Measurements from ENCODE around the gene NAPB.
A peak's percentile ranks its signal among the peaks of the same experiment; 100 is the strongest.
"Not testable (repeated sequence)": the region's sequence is repeated elsewhere in the genome, so short reads cannot be mapped to it uniquely, and the experiment has no call there.

Gene NAPB

DNA sequence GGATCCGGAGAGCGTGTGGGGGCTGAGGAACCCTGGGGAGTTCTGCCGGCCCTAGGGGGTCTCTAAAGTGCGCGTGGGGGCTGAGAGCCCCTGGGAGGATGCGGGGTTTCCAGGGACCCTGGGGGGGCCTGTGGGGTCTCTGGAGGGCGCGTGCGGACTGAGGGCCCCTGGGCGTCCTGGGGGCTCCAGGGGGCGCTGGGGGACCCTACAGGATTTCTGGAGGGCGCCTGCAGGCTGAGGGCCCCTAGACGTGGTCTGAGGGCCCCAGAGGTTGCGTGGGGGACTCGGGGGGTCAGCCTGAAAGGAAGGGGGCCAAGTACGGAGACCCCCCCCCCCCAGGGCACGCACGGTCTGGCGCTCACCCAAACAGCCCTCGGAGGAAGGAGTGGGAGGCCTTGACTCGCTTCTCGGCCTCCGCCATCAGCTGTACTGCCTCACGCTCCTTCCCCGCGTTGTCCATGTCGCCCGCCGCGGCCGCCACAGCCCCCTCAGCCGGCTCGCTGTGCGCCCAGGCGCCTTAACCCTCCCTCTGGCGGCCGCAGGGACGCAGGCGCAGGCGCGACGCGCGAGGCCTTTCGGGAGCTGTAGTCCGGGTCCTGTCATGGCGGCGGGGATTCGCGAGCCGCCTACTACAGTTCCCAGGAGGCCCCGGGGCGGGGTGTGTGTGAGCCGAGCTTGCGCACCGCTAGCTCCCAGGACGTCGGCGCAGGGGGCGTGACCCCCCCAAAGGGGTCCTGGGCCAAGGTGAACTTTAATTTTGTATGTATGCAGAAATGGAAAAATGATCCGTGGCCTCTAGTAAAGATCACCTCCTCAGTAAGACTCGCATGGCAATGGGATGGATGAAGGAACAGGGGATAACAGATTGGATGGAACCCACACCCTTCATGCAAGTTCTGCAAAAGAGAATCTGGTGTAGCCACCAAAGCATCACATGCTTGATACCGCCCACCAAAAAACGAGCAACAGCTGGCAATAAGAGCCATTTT is at the start of gene NAPB:
TSS of gene NAPB (minus strand) at position 546 of the 989 bp plus-strand sequence. CDS start at position 460, 86 bp downstream.
- DNase-seq = peak; percentile 92

DNA sequence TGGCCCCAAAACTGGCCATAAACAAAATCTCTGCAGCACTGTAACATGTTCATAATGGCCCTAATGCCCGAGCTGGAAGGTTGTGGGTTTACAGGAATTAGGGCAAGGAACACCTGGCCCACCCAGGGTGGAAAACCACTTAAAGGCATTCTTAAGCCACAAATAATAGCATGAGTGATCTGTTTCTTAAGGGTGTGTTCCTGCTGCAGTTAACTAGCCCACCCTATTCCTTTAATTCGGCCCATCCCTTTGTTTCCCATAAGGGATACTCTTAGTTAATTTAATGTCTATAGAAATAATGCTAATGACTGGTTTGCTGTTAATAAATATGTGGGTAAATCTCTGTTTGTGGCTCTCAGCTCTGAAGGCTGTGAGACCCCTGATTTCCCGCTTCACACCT is 45.7 kb upstream of the NAPB start:
- DNase-seq = not testable (repeated sequence)

DNA sequence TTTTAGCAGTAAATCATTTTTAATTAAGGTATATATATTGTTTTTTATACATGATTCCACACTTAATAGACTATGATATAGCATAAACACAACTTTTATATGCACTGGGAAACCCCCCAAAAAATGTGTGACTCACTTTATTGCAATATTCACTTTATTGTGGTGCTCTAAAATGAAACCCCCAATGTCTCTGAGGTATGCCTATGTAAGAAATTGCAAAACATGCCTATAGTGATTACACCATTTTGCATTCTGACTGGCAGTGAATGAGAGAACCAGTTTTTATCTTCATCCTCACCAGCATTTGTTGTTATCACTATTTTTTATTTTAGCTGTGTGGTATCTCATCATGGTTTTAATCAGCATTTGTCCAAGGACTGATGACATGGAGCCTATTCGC is 39.9 kb upstream of the NAPB start:
- DNase-seq = no peak

DNA sequence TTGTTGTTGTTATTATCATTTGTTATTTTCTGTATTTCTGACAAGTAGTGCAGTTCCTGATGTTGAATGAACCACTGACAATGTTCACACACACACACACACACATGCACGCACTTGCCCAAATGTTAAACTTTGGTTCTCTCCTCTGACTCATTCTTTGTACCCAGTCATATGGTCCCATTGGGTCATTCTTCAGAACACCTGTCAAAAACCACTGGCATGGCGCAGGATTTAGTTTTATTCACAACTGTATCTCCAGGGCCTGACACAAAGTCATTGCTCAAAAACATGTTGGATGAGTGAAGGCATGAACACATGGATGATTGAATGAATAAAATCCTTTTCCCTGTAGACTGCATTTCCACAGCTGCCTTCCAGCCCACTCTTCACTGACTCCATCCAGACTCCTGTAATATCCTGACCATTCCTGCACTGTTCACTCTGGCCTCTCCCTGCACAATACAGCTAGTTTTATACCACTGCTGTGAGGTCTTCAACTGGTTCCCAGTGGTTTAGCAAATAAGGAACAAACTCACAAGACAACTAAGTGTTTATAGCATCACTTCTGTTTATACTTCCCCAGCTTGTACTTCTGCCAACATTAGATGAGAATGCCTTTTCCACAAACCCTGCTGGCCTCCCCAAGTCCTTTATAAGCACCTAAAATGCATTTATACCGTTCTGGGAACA is 38.3 kb upstream of the NAPB start:
- DNase-seq = no peak

DNA sequence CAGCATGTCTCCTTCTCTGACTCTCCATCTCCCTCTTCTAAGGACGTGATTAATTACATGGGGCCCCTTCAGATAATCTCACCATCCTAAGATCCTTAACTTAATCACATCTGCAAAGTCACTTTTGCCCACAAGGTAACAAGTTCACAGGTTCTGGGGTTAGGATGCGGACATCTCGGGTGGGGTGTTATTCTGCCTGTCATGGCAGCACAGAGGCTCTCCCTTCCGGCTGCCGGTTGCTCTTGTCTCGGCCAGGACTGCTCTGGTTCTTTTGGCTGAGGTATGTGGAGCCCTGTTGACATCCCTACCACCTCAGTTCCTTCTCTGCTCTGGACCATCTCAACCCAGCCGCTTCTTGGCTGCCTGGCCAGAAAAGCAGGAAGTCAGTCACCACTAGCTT is 35.6 kb upstream of the NAPB start:
- no peak for DNase-seq

DNA sequence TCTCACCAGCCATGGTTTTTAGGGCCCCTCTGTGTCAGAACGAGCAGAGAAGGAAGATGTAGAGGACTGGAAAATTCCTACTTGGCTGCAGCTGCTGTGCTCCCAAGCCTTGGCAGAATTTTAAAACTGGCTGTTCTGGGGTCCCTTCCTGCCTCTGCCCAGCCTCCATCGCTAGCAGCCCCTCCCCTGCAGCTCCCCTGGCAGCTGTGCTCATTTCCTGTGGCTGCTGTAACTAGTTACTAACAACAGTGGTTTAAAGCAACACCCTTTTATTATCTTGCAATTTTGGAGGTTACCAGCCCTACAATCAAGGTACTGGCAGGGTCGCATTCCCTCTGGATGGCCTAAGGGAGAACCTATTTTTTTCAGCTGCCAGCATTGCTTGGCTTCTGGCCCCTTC is 35.1 kb upstream of the NAPB start:
- DNase-seq = no peak

DNA sequence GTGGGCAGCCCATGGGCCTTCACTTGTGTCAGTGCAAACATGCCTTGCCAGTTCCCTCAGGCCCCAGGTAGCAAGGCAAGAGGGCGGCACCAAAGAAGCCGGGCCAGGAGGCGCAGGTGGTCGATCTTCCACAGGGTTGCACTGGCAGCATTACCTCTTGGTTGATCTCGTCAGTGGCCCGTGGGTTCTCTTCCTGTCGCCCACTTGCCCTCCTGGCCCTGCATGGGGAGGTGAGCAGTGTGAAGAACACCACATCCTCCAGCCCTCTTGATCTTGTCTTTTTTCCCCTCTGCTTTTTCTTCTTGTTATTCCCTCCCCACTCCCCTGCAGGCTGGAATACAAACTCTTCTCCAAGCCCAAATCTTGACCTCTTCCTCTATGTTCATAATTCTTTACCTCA is 34.4 kb upstream of the NAPB start:
- no peak for DNase-seq

DNA sequence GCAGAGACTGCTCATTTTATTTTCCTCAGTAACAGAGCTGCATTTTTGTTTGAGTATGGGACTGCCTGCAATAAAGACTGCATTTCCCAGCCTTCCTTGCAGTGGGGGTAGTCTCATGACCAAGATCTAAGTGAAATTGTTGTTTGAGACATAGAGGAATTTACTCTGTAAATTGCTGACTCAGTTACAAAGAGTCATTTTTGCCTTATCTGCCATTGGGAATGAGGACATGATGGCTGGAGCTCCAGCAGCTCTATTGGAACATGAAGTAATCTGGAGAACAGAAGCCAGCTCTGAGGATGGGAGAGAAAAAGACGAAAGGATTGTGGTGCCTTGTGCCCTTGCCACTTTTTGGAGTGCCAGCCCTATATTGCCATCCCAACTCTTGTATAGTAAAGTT is 33.5 kb upstream of the NAPB start:
- DNase-seq = no peak

DNA sequence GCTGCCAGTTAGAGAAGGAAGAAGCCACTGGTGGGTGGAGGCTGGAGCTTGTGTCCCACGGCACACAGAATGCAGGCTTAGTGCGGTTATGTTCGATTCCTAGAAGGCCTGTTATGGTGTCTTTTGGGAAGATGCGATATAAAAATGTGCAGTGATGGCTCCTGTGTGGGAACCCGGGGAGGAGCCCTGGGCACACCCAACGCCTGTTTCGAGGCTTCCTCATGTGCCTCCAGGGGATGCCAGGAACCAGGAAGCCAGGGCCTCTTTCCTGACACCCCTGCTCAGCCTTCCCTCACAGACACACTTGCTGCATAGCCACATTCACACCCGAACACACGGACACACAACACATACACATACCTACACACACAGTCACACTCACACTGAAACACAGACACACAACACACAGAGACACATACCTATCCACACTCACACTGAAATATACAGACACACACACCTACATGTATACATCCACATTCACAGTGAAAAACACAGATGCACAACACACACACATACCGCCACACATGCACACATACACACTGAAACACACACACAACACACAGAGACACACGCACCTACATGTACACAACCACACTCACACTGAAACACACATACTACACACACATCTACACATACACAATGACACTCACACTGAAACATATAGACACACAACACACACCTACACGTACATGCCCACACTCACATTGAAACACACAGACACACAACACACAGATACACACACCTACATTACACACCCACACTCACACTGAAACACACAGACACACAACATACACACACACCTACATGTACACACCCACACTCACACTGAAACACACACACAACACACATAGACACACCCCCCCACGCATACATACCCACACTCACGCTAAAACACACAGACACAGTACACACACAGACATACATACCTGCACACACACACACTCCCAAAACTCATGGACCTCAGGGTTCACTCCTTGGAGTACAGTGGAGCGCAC is 32.6 kb upstream of the NAPB start:
- DNase-seq = no peak

DNA sequence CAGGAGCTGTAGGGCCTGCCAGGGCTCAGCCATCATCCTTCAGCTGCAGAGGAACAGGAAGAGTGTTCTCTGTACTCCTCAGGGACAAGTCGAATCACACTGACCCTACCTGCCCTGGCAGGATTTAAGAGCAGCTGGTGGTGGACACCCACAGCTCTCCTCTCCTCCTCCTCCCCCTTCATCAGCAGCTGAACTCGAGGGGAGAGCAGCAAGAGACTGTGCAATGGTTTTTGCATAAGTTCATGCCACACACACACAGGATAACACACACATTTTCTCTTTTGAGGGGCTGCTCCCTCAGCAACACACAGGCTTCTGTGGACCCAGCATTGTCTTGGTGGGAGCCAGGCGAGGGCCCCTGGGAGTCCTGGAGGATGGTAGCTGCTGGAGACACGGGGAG is 31.5 kb upstream of the NAPB start, which contains the start of gene CST11:
TSS of gene CST11 (minus strand) at position 101 of the 400 bp plus-strand sequence. CDS start at position 36, 65 bp downstream.
- no peak for DNase-seq

DNA sequence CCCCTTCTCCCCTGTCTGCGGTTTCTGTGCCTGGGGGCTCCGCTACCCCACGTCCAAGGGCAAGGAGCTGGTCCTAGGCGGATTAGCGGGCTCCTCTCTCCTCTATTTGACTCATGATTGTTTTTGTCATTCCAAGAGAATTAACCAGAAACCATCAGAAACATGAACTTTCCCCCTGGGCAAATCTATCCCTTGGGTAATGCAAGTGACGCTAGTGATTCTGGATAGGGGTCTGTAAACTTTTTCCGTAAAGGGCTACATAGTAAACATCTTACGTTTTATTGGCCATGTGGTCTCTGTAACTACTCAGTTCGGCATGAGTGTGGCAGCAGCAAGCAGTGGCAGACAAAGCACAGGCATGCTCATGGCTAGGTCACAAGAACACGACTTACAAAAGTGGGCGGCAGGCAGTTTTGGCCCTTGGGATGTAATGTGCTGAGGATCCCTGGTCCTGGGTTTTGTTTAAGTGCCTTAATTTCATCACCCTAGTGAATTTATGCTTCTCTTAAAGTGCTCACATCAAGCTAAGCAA is 30.7 kb upstream of the NAPB start:
- DNase-seq = no peak

DNA sequence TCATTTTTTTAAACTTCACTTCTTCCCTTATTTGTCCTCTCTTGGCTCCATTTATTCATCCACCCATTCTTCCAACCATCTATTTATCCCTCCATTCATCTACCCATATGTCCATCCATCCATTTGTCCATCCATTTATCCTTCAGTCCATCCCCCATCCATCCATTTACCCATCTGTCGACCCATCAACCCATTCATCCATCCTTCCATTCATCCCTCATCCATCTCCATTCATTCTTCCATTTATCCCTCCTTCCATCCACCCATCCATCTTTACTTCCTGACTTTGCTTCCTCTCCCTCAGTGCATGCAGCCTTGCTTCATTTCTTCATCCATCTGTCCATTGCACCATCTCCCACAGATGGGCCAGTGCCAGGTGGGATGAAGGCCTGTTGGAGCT is 29.6 kb upstream of the NAPB start:
- no peak for DNase-seq

DNA sequence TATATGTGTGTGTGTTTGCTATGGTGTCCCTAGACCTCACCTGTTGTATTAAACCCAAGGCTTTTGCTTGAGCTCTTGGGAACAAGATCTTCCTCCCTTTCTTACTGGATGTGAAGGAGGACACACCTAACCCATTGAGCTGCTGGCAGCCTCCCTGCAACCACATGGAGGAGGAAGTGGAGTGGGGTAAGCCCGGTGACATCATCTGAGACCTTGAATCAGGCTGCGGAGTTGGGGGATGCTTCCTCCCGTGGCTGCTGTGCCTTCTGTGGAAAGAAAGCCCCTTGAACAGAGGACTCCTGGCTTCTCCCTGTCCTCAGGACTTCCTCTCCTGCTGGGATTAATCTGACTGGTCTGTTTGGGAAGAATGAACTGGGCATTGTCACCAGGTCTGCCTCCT is 28.1 kb upstream of the NAPB start:
- DNase-seq = no peak

DNA sequence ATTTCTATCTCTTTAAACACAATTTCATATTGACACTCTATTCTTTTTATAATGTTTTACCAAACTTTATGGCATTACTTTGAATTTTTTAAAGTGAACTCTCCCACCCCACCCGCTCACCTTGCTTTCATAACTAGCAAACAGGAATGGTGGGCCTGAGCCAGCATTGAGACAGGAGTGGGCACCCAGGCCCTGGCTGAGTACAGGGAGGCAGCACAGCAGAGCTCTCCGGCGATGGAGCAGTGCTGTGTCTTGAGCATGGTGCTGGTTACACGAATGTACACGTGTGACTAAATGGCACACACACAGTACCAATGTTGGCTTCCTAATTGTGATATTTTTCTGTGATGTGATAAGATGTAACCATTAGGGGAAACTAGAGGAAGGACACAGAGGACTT is 26.9 kb upstream of the NAPB start:
- no peak for DNase-seq

DNA sequence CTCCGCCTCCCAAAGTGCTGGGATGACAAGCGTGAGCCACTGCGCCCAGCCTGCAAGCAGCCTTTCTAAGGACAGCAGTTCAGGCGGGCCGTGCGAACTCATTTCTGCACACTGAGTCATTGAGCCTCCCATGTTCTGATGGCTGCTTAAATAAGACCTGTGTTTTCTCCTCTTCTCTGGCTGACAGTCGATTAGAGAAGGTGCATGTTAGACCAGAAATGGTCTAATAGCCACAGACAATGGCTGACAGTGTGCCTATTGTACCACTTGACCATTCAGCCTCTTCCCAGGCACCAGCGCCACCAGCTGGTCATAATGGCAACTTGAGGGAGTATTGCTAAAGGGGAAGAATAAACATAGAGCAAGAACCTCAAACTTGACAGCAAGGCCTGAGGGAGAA is 25.2 kb upstream of the NAPB start:
- DNase-seq = no peak

DNA sequence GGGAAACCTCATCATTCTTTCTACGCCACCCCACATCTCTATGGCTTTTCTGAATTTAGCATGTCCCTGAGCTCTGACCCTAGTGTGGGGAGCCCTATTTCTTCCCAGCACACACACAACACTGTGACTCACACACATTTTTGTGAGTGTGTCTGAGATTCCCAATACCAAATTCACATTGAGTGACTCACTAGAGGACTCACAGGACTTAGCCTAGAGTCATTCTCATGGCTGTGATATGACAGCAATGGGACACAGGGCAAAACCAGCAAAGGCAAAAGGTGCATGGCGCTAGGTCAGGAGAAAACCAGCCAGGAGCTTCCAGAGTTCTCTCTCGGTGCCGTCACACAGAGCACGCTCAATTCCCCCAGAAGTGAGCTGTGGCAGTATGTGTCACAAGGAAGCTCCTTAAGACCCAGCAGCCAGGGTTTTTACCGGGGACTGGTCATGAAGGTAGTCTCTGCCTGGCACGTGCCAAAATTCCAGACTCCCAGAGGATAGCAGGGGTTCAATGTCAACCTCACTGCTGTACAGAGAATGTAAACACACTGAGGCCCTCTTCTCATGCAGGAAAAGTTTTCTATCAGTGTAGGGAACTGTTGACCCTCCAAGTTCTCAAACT is 24.4 kb upstream of the NAPB start:
- DNase-seq = no peak

DNA sequence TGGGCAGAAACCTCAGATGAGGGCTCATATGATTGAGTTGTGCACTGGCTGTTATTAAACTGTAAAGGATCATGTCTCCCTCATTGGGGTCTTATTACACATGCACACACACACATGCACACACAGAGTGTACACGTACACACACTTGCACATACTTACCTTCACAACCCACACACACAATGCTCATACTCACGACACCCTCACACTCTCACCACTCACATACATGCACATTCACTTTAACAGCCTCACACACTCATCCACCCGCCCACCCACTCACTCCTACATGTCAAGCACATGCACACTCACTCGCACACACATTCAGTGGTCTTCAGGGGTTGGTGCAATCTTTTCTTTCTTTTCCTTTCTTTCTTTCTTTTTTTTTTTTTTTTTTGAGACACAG is 23.6 kb upstream of the NAPB start:
- DNase-seq = no peak

DNA sequence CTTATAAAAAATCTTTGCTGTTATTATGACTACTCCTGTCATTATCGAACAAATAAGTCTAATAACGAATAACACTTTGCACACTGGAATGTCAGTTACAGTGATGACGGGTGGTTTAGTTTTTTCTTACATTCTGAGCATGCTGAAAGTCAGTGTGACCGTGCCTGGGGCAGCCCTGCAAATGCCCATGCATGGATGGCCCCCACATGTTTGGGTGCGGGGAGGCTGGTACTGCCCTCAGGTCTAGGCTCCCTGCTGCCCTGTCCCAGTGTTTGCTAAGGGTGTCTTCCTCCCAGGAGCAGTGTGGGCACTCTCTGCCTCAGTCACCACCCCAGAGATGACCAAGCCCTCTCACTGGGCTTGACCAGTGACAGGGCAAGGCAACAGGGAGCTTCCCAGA is 21.1 kb upstream of the NAPB start:
- no peak for DNase-seq

DNA sequence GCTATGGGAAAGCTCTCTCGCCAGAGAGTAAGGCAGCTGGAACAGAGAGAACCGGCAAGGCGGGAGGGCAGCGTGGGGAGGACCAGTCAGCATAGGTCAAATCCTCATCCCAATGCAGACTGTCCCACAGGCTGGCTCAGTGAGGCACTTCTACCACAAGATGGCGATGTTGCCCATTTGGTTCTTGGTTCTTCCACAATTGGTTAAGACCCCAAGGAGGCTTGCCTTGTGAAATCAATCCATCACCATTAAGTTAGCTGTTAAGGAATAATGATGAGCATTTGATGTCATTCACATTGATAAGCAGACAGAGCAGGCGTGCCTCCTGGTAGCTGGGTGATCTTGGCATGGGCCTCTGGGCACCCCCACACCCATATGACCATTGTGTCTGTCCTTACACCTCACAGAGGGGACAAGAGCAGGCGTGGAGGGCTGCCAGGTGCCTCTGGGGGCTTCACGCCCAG is 20.6 kb upstream of the NAPB start:
- DNase-seq = peak; percentile 60

DNA sequence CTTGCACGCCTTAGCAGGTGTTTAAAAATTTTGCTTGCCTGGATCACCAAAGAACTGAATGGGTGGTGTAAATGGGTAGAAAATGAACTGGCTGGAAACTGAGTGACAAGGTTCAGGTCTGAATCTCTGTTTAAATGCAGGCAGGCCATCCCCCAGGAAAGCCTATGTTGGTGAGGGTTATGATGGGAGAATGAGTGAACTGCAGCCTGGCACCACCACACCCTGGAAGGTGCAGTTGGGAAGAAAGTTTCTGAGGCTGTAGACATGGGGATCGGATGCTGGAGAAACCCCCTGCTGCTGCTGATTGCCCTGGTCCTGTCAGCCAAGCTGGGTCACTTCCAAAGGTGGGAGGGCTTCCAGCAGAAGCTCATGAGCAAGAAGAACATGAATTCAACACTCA is 18.7 kb upstream of the NAPB start:
- no peak for DNase-seq

DNA sequence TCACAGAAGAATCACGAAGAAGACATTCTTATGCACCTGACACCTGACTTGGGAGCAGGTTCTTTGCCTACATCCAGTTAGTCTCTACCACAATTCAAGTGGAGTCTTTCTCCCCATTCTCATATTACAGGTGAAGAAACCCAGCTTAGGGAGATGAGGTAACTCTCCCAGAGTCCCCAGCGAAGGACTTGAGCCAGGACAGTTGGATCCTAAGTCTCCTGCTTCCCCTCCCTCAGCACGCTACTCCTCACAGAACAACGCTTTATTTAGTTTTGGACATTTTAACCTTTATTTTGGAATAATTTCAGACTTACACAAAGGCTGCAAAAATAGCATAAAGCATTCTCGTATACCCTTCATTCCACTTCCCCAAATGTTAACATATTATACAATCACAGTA is 17.4 kb upstream of the NAPB start:
- DNase-seq = no peak

Data from NCI-H2171 treated with DMSO at 0.1 percent for 48 hours (cell line).